HFF-Myc (cell line): ENCODE data around the gene XRRA1.
"Not testable (repeated sequence)": the region's sequence is repeated elsewhere in the genome, so short reads cannot be mapped to it uniquely, and the experiment has no call there.

Source experiments
- DNase-seq: peaks from one replicate; pipeline ENCODE4 v3.0.0-alpha.2; 2011; ENCODE audit warnings: low read depth; ENCODE audit errors: extremely low read depth
- H3K4me3 ChIP-seq: replicated peaks from 2 replicates; pipeline ENCODE4 v1.5.1; 2011; ENCODE audit warnings: low read depth, mild to moderate bottlenecking, control low read depth, low read length
- CTCF ChIP-seq: IDR thresholded peaks from 2 replicates; pipeline ENCODE4 v1.5.1; 2012; ENCODE audit warnings: mild to moderate bottlenecking, low read depth, low read length, control low read depth; ENCODE audit errors: missing control alignments

The XRRA1 gene

GRCh38 chr11:74948898-74949752 is at the start of gene XRRA1, which contains the start of gene SPCS2:
XRRA1 (minus strand) TSS chr11:74949091; CDS start chr11:74940878, 8,213 bp downstream.
SPCS2 (plus strand) TSS chr11:74949266; CDS start chr11:74949286, 20 bp downstream.
- peak within 1 kb of the TSS; percentile 65 for H3K4me3 ChIP-seq
- no peak for TF ChIP-seq CTCF
- peak; percentile 95 for DNase-seq

GRCh38 chr11:74992852-74993251 is 44.0 kb upstream of the XRRA1 start:
- DNase-seq, result no peak
- no peak for TF ChIP-seq CTCF
- H3K4me3 ChIP-seq, result no peak overlapping the region

GRCh38 chr11:74990941-74991340 is 42.0 kb upstream of the XRRA1 start:
- TF ChIP-seq CTCF, result no peak
- no peak overlapping the region for H3K4me3 ChIP-seq
- no peak for DNase-seq

GRCh38 chr11:74990150-74990549 is 41.3 kb upstream of the XRRA1 start:
- H3K4me3 ChIP-seq, DNase-seq: not testable (repeated sequence)

- no peak for TF ChIP-seq CTCF
- no peak for DNase-seq
Measured at GRCh38 chr11:74989260-74989638, 40.4 kb upstream of the XRRA1 start.

GRCh38 chr11:74988541-74989259 is 39.8 kb upstream of the XRRA1 start, which contains the start of gene NEU3:
NEU3 (plus strand) TSS chr11:74988933; CDS start chr11:74989061, 128 bp downstream.
- TF ChIP-seq CTCF, result no peak
- H3K4me3 ChIP-seq, result peak within 1 kb of the TSS; percentile 84
- peak; percentile 29 for DNase-seq

More at GRCh38 chr11:74989260-74989638, 40.4 kb upstream of the XRRA1 start:
- H3K4me3 ChIP-seq, result peak overlapping the region; percentile 84

GRCh38 chr11:74984730-74985129 is 35.8 kb upstream of the XRRA1 start:
- no peak for TF ChIP-seq CTCF
- H3K4me3 ChIP-seq, result no peak overlapping the region
- no peak for DNase-seq
